ENCODE data around the gene CPN2.

DNA sequence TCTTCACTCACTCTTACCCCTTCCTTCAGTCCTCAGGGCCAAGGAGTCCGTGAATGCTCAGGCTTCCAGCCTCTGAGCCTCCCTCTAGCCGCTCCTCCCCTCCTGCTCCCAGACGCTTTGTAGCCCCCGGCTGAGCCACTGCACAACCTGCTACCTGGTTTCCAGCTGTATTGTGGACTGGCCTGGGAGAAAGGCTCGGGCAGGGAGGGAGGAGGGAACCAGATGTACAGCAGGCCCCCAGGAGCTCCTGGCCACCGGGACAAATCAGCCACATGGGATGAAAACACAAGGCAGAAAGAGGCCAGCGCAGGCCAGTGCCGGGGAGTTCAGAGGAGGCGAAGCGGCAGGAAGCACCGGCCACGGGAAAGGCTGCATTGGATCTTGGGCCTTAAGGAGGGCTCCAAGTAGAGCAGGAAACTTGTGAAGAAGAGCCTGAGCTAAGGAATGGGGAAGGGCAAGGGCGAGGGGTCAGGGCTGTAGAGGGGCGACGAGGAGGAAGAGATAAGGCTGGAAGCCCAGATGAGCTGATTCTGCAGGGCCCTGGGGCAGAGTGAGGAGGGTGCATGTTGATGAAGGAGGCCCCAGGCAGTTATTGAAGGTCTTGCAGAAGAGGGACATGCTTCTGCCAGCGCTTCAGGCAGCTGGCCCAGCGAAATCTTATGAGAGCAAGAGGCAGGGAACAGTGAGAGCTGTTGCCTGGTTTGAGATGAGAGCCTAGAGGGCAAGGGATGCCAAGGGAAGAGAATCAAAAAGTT, 14.3 kb downstream of the CPN2 start:
- TF ChIP-seq, protein P1, sequence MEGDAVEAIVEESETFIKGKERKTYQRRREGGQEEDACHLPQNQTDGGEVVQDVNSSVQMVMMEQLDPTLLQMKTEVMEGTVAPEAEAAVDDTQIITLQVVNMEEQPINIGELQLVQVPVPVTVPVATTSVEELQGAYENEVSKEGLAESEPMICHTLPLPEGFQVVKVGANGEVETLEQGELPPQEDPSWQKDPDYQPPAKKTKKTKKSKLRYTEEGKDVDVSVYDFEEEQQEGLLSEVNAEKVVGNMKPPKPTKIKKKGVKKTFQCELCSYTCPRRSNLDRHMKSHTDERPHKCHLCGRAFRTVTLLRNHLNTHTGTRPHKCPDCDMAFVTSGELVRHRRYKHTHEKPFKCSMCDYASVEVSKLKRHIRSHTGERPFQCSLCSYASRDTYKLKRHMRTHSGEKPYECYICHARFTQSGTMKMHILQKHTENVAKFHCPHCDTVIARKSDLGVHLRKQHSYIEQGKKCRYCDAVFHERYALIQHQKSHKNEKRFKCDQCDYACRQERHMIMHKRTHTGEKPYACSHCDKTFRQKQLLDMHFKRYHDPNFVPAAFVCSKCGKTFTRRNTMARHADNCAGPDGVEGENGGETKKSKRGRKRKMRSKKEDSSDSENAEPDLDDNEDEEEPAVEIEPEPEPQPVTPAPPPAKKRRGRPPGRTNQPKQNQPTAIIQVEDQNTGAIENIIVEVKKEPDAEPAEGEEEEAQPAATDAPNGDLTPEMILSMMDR (IDR thresholded peaks at IDR 0.05; ENCODE audit: low read depth, low read length, missing input control): no peak
- TF ChIP-seq, protein P2, sequence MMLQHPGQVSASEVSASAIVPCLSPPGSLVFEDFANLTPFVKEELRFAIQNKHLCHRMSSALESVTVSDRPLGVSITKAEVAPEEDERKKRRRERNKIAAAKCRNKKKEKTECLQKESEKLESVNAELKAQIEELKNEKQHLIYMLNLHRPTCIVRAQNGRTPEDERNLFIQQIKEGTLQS (IDR thresholded peaks at IDR 0.05): no peak
- TF ChIP-seq TAF1 (conservative IDR thresholded peaks at IDR 0.05) (no peak), GABPA (IDR thresholded peaks at IDR 0.05 in 1 of 2, conservative IDR thresholded peaks at IDR 0.05 in 1 of 2) (no peak), RXRA (IDR thresholded peaks at IDR 0.05) (no peak)

All from liver (tissue), 3 donors.